Measurements from ENCODE around the gene CDH2. TPM values are rescaled to one million over a fixed set of nuclear protein-coding genes. Genes with fewer than 3 reads are reported as not detected.

CDH2 gene
- total and polyA plus RNA-seq, 4 donors = 14.2 to 49.5 (median 26.4) TPM

DNA sequence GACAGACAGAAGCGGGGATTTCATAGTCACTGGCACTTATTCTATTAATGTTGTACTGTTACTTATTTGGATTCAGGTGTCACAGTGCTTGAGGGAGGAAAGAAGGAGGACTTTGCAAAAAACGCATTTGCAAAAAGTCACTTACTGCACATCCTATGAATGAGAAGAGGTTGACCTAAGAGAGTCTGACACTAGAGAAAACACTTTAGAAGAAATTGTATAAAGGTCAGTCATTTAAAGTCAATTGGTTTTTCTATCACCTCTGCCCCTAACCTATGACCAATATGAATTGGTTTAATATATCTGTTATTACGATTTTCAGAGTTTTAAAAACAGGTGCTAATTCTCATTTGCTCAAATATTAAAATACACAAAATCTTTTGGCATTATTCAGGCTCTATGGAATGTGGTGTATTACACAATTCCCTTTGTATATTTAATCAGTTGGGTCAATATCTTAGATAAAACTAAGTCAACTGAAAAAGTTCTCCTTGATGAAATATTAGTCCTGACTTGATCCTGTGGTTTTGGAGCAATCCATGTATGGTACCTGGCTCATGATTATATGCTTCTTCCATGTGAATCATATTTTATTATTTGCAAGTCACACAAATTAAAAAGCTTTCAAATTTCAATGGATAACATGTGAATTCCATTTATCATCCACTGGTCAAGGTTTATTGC is 157.4 kb downstream of the CDH2 start:
- H3K4me3 ChIP-seq (ENCODE audit: low read depth in 1 of 3, low read length in 3 of 3) = no peak overlapping the region
- no peaks in the 10 kb centered on the region for H3K9me3 ChIP-seq (ENCODE audit: control insufficient read depth in 4 of 4, low read length in 3 of 4)
- H3K27me3 ChIP-seq (ENCODE audit: control insufficient read depth in 4 of 4, insufficient read depth in 4 of 4, low read length in 3 of 4) = no peaks in the 10 kb centered on the region
- no peak overlapping the region for H3K27ac ChIP-seq (ENCODE audit: low read depth in 1 of 2, low read length in 2 of 2)
- no peak for DNase-seq (ENCODE audit: low spot score)
- peaks cover 0 to 2% (median 0%) of the 10 kb centered on the region in 4 donors for H3K36me3 ChIP-seq (ENCODE audit: control insufficient read depth in 4 of 4, insufficient read depth in 3 of 4, low read depth in 1 of 4, low read length in 3 of 4)
- 59% methylated on average over 3 of the region's 3 CpGs for WGBS
- no peak overlapping the region for H3K9ac ChIP-seq (ENCODE audit: low read depth in 1 of 2, low read length in 2 of 2)
- H3K4me1 ChIP-seq (ENCODE audit: control insufficient read depth in 4 of 4, insufficient read depth in 4 of 4, low read length in 3 of 4) = peaks cover 0 to 15% (median 8%) of the 10 kb centered on the region in 4 donors
- TF ChIP-seq FOXA2 (IDR thresholded peaks at IDR 0.05) = peak; percentile 45
- peak; percentile 21 to 28 for TF ChIP-seq RXRA (IDR thresholded peaks at IDR 0.05)
- peak in 1 of 2 donors; percentile 34 for TF ChIP-seq JUND (IDR thresholded peaks at IDR 0.05)
- peak; percentile 32 to 34 for TF ChIP-seq HNF4A (conservative IDR thresholded peaks at IDR 0.05)
- TF ChIP-seq EGR1 (IDR thresholded peaks at IDR 0.05; ENCODE audit: low read depth in 2 of 2) = no peak

DNA sequence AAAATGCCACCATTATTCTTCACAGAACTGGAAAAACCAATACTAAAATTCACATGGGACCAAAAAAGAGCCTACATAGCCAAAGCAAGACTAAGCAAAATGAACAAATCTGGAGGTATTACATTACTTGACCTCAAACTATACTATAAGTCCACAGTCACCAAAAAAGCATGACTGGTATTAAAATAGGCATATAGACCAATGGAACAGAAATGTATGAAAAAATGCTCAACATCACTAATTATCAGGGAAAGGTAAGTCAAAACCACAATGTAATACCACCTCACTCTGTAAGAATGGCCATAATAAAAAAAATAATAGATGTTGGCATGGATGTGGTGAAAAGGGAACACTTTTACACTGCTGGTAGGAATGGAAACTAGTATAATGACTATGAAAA is 158.6 kb downstream of the CDH2 start:
- H3K27me3 ChIP-seq (ENCODE audit: control insufficient read depth in 4 of 4, insufficient read depth in 4 of 4, low read length in 3 of 4) = no peaks in the 10 kb centered on the region
- TF ChIP-seq FOXA1 (IDR thresholded peaks at IDR 0.05) (no peak), YY1 (IDR thresholded peaks at IDR 0.05) (no peak), NR2F2 (IDR thresholded peaks at IDR 0.05) (no peak), TAF1 (conservative IDR thresholded peaks at IDR 0.05) (no peak), JUND (IDR thresholded peaks at IDR 0.05) (no peak), EGR1 (IDR thresholded peaks at IDR 0.05; ENCODE audit: low read depth in 2 of 2) (no peak), GABPA (IDR thresholded peaks at IDR 0.05 in 1 of 2, conservative IDR thresholded peaks at IDR 0.05 in 1 of 2) (no peak), HNF4G (IDR thresholded peaks at IDR 0.05) (no peak)
- TF ChIP-seq, protein P1, sequence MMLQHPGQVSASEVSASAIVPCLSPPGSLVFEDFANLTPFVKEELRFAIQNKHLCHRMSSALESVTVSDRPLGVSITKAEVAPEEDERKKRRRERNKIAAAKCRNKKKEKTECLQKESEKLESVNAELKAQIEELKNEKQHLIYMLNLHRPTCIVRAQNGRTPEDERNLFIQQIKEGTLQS (IDR thresholded peaks at IDR 0.05) = no peak
- TF ChIP-seq, protein P2, sequence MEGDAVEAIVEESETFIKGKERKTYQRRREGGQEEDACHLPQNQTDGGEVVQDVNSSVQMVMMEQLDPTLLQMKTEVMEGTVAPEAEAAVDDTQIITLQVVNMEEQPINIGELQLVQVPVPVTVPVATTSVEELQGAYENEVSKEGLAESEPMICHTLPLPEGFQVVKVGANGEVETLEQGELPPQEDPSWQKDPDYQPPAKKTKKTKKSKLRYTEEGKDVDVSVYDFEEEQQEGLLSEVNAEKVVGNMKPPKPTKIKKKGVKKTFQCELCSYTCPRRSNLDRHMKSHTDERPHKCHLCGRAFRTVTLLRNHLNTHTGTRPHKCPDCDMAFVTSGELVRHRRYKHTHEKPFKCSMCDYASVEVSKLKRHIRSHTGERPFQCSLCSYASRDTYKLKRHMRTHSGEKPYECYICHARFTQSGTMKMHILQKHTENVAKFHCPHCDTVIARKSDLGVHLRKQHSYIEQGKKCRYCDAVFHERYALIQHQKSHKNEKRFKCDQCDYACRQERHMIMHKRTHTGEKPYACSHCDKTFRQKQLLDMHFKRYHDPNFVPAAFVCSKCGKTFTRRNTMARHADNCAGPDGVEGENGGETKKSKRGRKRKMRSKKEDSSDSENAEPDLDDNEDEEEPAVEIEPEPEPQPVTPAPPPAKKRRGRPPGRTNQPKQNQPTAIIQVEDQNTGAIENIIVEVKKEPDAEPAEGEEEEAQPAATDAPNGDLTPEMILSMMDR (IDR thresholded peaks at IDR 0.05; ENCODE audit: low read depth, low read length, missing input control) = no peak
- no peak for DNase-seq (ENCODE audit: low spot score)
- no peak overlapping the region for H3K27ac ChIP-seq (ENCODE audit: low read depth in 1 of 2, low read length in 2 of 2)
- H3K9me3 ChIP-seq (ENCODE audit: control insufficient read depth in 4 of 4, low read length in 3 of 4) = no peaks in the 10 kb centered on the region
- H3K9ac ChIP-seq (ENCODE audit: low read depth in 1 of 2, low read length in 2 of 2) = no peak overlapping the region
- no peaks in the 10 kb centered on the region for H3K36me3 ChIP-seq (ENCODE audit: control insufficient read depth in 4 of 4, insufficient read depth in 3 of 4, low read depth in 1 of 4, low read length in 3 of 4)
- peaks cover 0 to 15% (median 8%) of the 10 kb centered on the region in 4 donors for H3K4me1 ChIP-seq (ENCODE audit: control insufficient read depth in 4 of 4, insufficient read depth in 4 of 4, low read length in 3 of 4)
- H3K4me3 ChIP-seq (ENCODE audit: low read depth in 1 of 3, low read length in 3 of 3) = no peak overlapping the region

DNA sequence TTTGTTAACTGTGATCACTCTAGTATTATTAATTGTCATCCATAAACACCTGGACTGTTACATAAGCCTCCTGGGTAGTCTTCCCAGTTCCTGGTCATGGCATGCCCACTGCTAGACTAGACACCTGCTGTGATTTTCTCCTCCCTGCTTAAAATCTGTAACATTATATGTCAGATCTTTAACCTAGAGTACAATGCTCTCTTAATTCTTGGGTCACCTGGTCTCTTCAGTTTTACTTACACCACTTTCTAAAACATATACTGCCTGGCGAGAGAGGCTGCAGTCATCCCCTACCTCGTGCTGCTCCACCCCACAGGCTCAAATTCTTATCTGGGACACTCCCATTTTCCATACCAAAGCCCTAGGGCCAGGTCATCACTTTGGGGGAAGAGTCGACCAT is 161.3 kb downstream of the CDH2 start:
- H3K4me1 ChIP-seq (ENCODE audit: control insufficient read depth in 4 of 4, insufficient read depth in 4 of 4, low read length in 3 of 4) = peaks cover 0 to 15% (median 8%) of the 10 kb centered on the region in 4 donors
- H3K9ac ChIP-seq (ENCODE audit: low read depth in 1 of 2, low read length in 2 of 2) = no peak overlapping the region
- H3K27me3 ChIP-seq (ENCODE audit: control insufficient read depth in 4 of 4, insufficient read depth in 4 of 4, low read length in 3 of 4) = no peaks in the 10 kb centered on the region
- TF ChIP-seq SP1 (IDR thresholded peaks at IDR 0.05) (no peak), NR2F2 (IDR thresholded peaks at IDR 0.05) (no peak), HNF4A (conservative IDR thresholded peaks at IDR 0.05) (no peak), YY1 (IDR thresholded peaks at IDR 0.05) (no peak), EGR1 (IDR thresholded peaks at IDR 0.05; ENCODE audit: low read depth in 2 of 2) (no peak), GABPA (IDR thresholded peaks at IDR 0.05 in 1 of 2, conservative IDR thresholded peaks at IDR 0.05 in 1 of 2) (no peak), FOXA1 (IDR thresholded peaks at IDR 0.05) (no peak), JUND (IDR thresholded peaks at IDR 0.05) (no peak)
- TF ChIP-seq, protein P3, sequence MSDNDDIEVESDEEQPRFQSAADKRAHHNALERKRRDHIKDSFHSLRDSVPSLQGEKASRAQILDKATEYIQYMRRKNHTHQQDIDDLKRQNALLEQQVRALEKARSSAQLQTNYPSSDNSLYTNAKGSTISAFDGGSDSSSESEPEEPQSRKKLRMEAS (IDR thresholded peaks at IDR 0.05) = no peak
- whole genome bisulfite sequencing = 86% methylated on average over 3 of the region's 3 CpGs
- DNase-seq (ENCODE audit: low spot score) = no peak
- H3K9me3 ChIP-seq (ENCODE audit: control insufficient read depth in 4 of 4, low read length in 3 of 4) = no peaks in the 10 kb centered on the region
- H3K36me3 ChIP-seq (ENCODE audit: control insufficient read depth in 4 of 4, insufficient read depth in 3 of 4, low read depth in 1 of 4, low read length in 3 of 4) = peaks cover 0 to 3% (median 2%) of the 10 kb centered on the region in 4 donors
- no peak overlapping the region for H3K4me3 ChIP-seq (ENCODE audit: low read depth in 1 of 3, low read length in 3 of 3)
- H3K27ac ChIP-seq (ENCODE audit: low read depth in 1 of 2, low read length in 2 of 2) = no peak overlapping the region
